GM12892 (cell line): ENCODE data around the gene CDH13.

Source experiments
- DNase-seq: peaks from one replicate; pipeline ENCODE4 v3.0.0; 2011; ENCODE audit not compliant: insufficient read length
- FAIRE-seq: peaks from 2 replicates; lab custom pipeline; 2011; peaks lifted over from hg19 to GRCh38; lab: Jason Lieb, UNC
- POLR2A ChIP-seq: IDR thresholded peaks from 2 replicates; pipeline ENCODE4 v1.6.1; 2011; ENCODE audit warnings: low read depth, low read length, control low read depth
- POLR2AphosphoS5 ChIP-seq: IDR thresholded peaks from 2 replicates; pipeline ENCODE4 v1.6.1; 2011; ENCODE audit warnings: low read depth, low read length, control low read depth
- TAF1 ChIP-seq: IDR thresholded peaks from 2 replicates; pipeline ENCODE4 v1.6.1; 2011; ENCODE audit warnings: low read depth, mild to moderate bottlenecking, control low read depth, low read length, borderline replicate concordance

Gene CDH13

GRCh38 chr16:82784573-82784968 lies 157.8 kb downstream of the CDH13 start:
- no peak for DNase-seq
- FAIRE-seq: no peak
- TF ChIP-seq TAF1 (no peak), POLR2A (no peak), POLR2AphosphoS5 (no peak)

- no peak for FAIRE-seq
These were observed 161.5 kb downstream of the CDH13 start for GRCh38 chr16:82788225-82788624.

GRCh38 chr16:82788919-82789318 lies 162.2 kb downstream of the CDH13 start:
- no peak for FAIRE-seq
- no peak for TF ChIP-seq TAF1
- no peak for TF ChIP-seq POLR2AphosphoS5
- TF ChIP-seq POLR2A: no peak
- no peak for DNase-seq

More at GRCh38 chr16:82788225-82788624, 161.5 kb downstream of the CDH13 start:
- no peak for DNase-seq
- TF ChIP-seq POLR2AphosphoS5 (no peak), POLR2A (no peak), TAF1 (no peak)

DNA sequence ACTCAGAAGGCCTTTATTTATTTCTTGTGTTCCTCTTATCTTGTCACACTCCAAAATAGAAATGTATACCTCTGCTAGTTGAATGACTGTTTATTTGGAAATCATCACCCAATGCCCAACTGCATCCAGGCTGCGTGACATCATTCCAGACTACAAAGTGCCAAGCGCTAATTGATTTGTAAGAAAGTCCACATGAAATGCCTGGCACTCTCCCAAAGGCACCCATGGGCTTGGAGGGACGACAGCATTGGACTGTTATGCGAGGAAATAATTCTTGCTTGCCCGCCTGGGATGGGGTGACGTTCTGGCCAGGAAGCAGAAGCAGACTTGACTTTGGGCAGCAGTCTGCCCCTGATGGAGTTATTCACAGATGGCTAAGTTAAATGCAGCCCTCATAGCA lies 165.9 kb downstream of the CDH13 start:
- FAIRE-seq (no peak), DNase-seq (no peak)
- TF ChIP-seq POLR2A (no peak), TAF1 (no peak), POLR2AphosphoS5 (no peak)

DNA sequence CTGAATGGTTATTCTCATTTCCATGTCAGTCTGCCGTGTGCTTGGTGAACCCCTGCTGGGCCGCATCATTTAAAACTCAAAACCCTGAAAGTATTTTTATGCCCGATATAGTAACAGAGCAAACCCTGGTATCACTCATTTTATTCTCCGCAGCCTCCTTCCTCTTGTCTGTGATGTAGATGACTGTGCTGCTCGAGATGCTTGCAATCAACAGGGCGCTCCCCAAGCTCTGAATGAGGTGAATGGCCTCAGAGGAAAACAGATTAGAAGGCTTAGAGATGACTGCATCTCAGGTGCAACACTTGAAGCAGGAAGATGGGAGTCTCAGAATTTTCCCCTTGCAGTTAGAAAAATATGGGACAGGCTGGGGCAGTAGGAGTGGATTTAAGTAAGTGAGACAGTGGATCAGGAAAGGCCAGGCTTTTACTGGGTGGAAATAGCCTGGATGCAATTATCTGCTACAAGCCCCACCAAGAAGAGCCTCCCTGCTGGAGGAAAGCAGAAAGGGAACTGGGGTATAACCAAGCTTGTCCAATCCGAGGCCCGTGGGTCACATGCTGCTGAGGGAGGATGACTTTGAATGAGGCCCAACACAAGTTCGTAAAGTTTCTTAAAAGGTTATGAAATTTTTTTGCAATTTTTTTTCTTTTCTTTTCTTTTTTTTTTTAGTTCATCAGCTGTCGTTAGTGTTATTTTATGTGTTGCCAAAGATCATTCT lies 166.9 kb downstream of the CDH13 start:
- no peak for DNase-seq
- TF ChIP-seq POLR2A (no peak), TAF1 (no peak), POLR2AphosphoS5 (no peak)
- FAIRE-seq: no peak

GRCh38 chr16:82796047-82796446 lies 169.3 kb downstream of the CDH13 start:
- TF ChIP-seq TAF1: no peak
- TF ChIP-seq POLR2A: no peak
- TF ChIP-seq POLR2AphosphoS5: no peak
- FAIRE-seq (no peak), DNase-seq (no peak)

DNA sequence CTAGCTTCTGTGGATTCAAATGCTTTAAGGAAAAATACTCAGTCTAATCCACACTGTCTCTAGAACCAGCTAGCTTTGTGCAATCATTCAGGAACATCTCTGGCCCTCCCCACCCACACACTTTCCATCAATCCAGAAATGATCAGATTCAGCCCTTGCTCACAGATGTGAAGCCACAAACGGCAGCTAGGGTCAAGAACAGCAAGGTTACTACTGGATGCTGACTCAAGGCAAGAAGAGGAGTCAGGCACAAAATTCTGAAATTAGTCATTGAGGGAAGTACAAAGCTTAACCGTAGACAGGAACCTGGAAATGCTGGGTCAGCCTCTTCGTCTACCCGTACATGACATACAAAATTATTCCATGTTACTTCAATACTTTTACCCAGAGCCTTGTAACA lies 174.6 kb downstream of the CDH13 start:
- DNase-seq (no peak), FAIRE-seq (peak; percentile 79)
- TF ChIP-seq POLR2AphosphoS5 (no peak), POLR2A (no peak), TAF1 (no peak)

- no peak for FAIRE-seq
These were observed 179.1 kb downstream of the CDH13 start for GRCh38 chr16:82805866-82806265.

GRCh38 chr16:82807311-82807710 lies 180.5 kb downstream of the CDH13 start:
- DNase-seq (no peak), FAIRE-seq (no peak)
- TF ChIP-seq POLR2AphosphoS5 (no peak), TAF1 (no peak), POLR2A (no peak)

More at GRCh38 chr16:82805866-82806265, 179.1 kb downstream of the CDH13 start:
- no peak for DNase-seq
- TF ChIP-seq POLR2AphosphoS5 (no peak), POLR2A (no peak), TAF1 (no peak)

DNA sequence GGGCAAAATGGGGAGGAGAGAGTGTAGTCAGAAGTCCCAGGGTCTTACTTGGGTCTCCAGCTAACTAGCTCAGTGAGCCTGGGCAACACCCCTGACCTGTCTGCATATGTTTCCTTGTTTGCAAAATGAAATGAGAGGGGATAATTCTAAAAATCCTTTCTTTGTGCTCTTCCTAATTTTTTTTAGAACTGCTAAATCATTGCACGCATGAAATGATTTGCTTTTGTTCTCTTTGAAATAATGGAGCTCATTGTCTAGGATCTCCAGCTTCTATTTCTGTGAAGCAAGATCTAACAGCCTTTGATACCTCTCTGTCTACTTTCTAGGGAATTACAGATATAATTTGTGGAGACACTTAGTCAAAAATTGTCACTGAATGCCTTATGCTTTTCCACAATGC lies 181.3 kb downstream of the CDH13 start:
- no peak for DNase-seq
- TF ChIP-seq TAF1 (no peak), POLR2A (no peak), POLR2AphosphoS5 (no peak)
- no peak for FAIRE-seq

GRCh38 chr16:82810077-82810476 lies 183.3 kb downstream of the CDH13 start:
- TF ChIP-seq TAF1 (no peak), POLR2AphosphoS5 (no peak), POLR2A (no peak)
- DNase-seq: no peak
- no peak for FAIRE-seq

- FAIRE-seq: no peak
- no peak for DNase-seq
- TF ChIP-seq POLR2AphosphoS5: no peak
- TF ChIP-seq TAF1: no peak
- no peak for TF ChIP-seq POLR2A
These were observed 187.3 kb downstream of the CDH13 start for GRCh38 chr16:82814059-82814458.

GRCh38 chr16:82819286-82819685 lies 192.5 kb downstream of the CDH13 start:
- TF ChIP-seq POLR2A (no peak), POLR2AphosphoS5 (no peak), TAF1 (no peak)
- DNase-seq (no peak), FAIRE-seq (no peak)
